Measurements from ENCODE around the gene COL9A3.

GRCh38 chr20:62777528-62777830, 39.4 kb upstream of the COL9A3 start:
- TF ChIP-seq CTCF (conservative IDR thresholded peaks at IDR 0.05), result no peak
- no peak for TF ChIP-seq EZH2 (IDR thresholded peaks at IDR 0.05; ENCODE audit: low read depth)

All from PC-9 (cell line).